HepG2 (cell line): ENCODE measurements around the gene SRPK3. TPM values are rescaled to one million over a fixed set of nuclear protein-coding genes. Genes with fewer than 3 reads are reported as not detected.
A peak's percentile ranks its signal among the peaks of the same experiment; 100 is the strongest.

Experiments
- ATAC-seq: fragments of 200-7000 bp; cut with Tn5 transposase; 3 replicates; pipeline ENCODE4 v1.9.1; 2020; ENCODE audit warnings: mild to moderate bottlenecking, moderate library complexity
- BruUV-seq: library from RNA; stranded (reverse); fragments of 400-500 nt; replicated peaks from 2 replicates; lab custom pipeline; 2021; lab: Mats Ljungman, UMichigan
- CTCF ChIA-PET: fragments of 300-600 bp; formaldehyde crosslinking; extraction: SDS; loops from one replicate; lab custom pipeline; 2021; ENCODE audit warnings: low total read pairs, inconsistent platforms, low intra/inter-chr PET ratio; lab: Yijun Ruan, JAX
- POLR2A ChIA-PET: fragments of 350-600 bp; sonication (Branson Sonifier 250); formaldehyde crosslinking; loops from one replicate; lab custom pipeline; 2020; ENCODE audit warnings: antibody characterized with exemption, inconsistent platforms; lab: Yijun Ruan, JAX
- DNase-seq: peaks from one replicate; pipeline ENCODE4 v3.0.0-alpha.2; 2015; ENCODE audit warnings: low spot score
- FAIRE-seq: peaks from 3 replicates; lab custom pipeline; 2011; peaks lifted over from hg19 to GRCh38; lab: Jason Lieb, UNC
- H2AFZ ChIP-seq: one replicate; pipeline ENCODE4 v1.6.1; 2011; ENCODE audit warnings: low read length, inconsistent platforms
- H3K27ac ChIP-seq: fragments of 300-600 bp; 3 replicates; pipeline ENCODE4 v1.8.0; 2011; ENCODE audit warnings: mixed run types, mild to moderate bottlenecking, mixed read lengths, low read length, inconsistent platforms; ENCODE audit not compliant: insufficient read depth; ENCODE audit errors: extremely low read length
- H3K27me3 ChIP-seq, 2 experiments: fragments of 200-600 bp in 1 of 2; 2 replicates in 1 of 2; 3 replicates in 1 of 2; pipeline versions ENCODE4 v1.6.0 to v1.8.0; 2011; ENCODE audit warnings: low read length in 2 of 2, mild to moderate bottlenecking in 2 of 2, moderate library complexity in 2 of 2, inconsistent platforms in 1 of 2; ENCODE audit not compliant: insufficient read depth in 2 of 2, control insufficient read depth in 1 of 2
- H3K36me3 ChIP-seq, 2 experiments: fragments of 200-600 bp in 1 of 2; replicated peaks in 1 of 2; 2 replicates in 1 of 2; 3 replicates in 1 of 2; pipeline versions ENCODE4 v1.5.1 to v1.8.0; 2011; ENCODE audit warnings: low read length in 2 of 2, inconsistent platforms in 1 of 2; ENCODE audit not compliant: insufficient read depth in 2 of 2, control insufficient read depth in 1 of 2
- H3K4me1 ChIP-seq: 2 replicates; pipeline ENCODE4 v1.5.1; 2012; ENCODE audit warnings: low read length, inconsistent platforms; ENCODE audit not compliant: insufficient read depth
- H3K4me2 ChIP-seq: 2 replicates; pipeline ENCODE4 v1.6.0; 2011; ENCODE audit warnings: low read depth, low read length, inconsistent platforms
- H3K4me3 ChIP-seq, 3 experiments: fragments of 200-600 bp in 1 of 3; sonication (generic), shearing (Covaris generic) in 1 of 3; replicated peaks in 1 of 3; 2 replicates each; pipeline ENCODE4 v1.5.1; 2011 to 2016; ENCODE audit warnings: low read length in 3 of 3, inconsistent platforms in 2 of 3, low read depth in 2 of 3, mild to moderate bottlenecking in 2 of 3, control low read depth in 1 of 3, mixed read lengths in 1 of 3; ENCODE audit not compliant: insufficient read depth in 1 of 3
- H3K79me2 ChIP-seq: one replicate; pipeline ENCODE4 v1.6.1; 2011; ENCODE audit warnings: low read length, inconsistent platforms; ENCODE audit not compliant: insufficient read depth
- H3K9ac ChIP-seq: 2 replicates; pipeline ENCODE4 v1.6.0; 2011; ENCODE audit warnings: mild to moderate bottlenecking, low read depth, low read length, inconsistent platforms; ENCODE audit not compliant: insufficient read depth
- H3K9me3 ChIP-seq: 2 replicates; pipeline ENCODE4 v1.5.1; 2012; ENCODE audit warnings: mild to moderate bottlenecking, low read length
- H4K20me1 ChIP-seq: 2 replicates; pipeline ENCODE4 v1.6.0; 2011; ENCODE audit warnings: inconsistent platforms, mild to moderate bottlenecking, low read length, moderate library complexity; ENCODE audit not compliant: insufficient read depth
- XRCC5 ChIP-seq: fragments of 200-400 bp; formaldehyde crosslinking; optimal IDR thresholded peaks from 2 replicates; pipeline ENCODE3; 2017; ENCODE audit warnings: mild to moderate bottlenecking, low read length
- ZNF720 ChIP-seq: sonication (generic); formaldehyde crosslinking; IDR thresholded peaks from 2 replicates; pipeline ENCODE4 v1.4.0; 2020; ENCODE audit warnings: missing genetic modification reagents
- ZNF883 ChIP-seq: sonication (generic); formaldehyde crosslinking; IDR thresholded peaks from 2 replicates; pipeline ENCODE4 v1.5.1; 2020; ENCODE audit warnings: mild to moderate bottlenecking, missing genetic modification reagents; ENCODE audit errors: not compliant biosample characterization
- WGBS: methylation state at CpG from one replicate; pipeline ENCODE4 v1.1.6; 2017; ENCODE audit warnings: low lambda C conversion rate; 5-methylcytosine and 5-hydroxymethylcytosine counted together
- in situ Hi-C: cut with HindIII; loops from 2 replicates; pipeline ENCODE4 v1.10.0; 2017; ENCODE audit warnings: low pct_unique_long_range_greater_than_20kb; ENCODE audit not compliant: extremely low pct_ligation_motif_present
- intact Hi-C: fragments of 100-400 bp; cut with micrococcal nuclease; formaldehyde crosslinking; loops from one replicate; pipeline ENCODE4 v1.10.0; 2022; ENCODE audit not compliant: unreplicated experiment
- polyA plus RNA-seq, 8 experiments: library from polyadenylated mRNA; depleted of rRNA in 3 of 8; stranded (reverse) in 7 of 8; unstranded in 1 of 8; fragments of >200 nt; fragmentation: Illumina TruSeq in 4 of 8; extraction: Trizol in 4 of 8; gene quantifications; 2 replicates each; pipeline versions ENCODE4 v1.2.1 to v1.2.3, GENCODE V29; 2011 to 2016; ENCODE audit warnings: low read depth in 4 of 8, missing spikeins in 1 of 8, mixed read lengths in 1 of 8; ENCODE audit not compliant: insufficient read depth in 1 of 8
- total RNA-seq, 5 experiments: library from RNA; depleted of rRNA; stranded (reverse); fragments of >200 nt; fragmentation: Illumina TruSeq; extraction: Trizol; gene quantifications; 2 replicates each; pipeline ENCODE4 v1.2.3, GENCODE V29; 2016; ENCODE audit warnings: low read depth in 1 of 5
- TF ChIP-seq, protein P1 (sequence below): sonication (generic); formaldehyde crosslinking; IDR thresholded peaks from 2 replicates; pipeline ENCODE4 v1.5.0; 2020; ENCODE audit warnings: mild to moderate bottlenecking, missing genetic modification reagents, moderate library complexity
- TF ChIP-seq, protein P2 (sequence below): sonication (generic); formaldehyde crosslinking; IDR thresholded peaks from 2 replicates; pipeline ENCODE4 v1.5.1; 2020; ENCODE audit warnings: mild to moderate bottlenecking, missing genetic modification reagents, moderate library complexity
- TF ChIP-seq, protein P3 (sequence below): sonication (generic); formaldehyde crosslinking; IDR thresholded peaks from 2 replicates; pipeline ENCODE4 v1.5.0; 2020; ENCODE audit warnings: missing genetic modification reagents

Gene SRPK3
- total and polyA plus RNA-seq, 2 of the 13 experiments (the other 11 are each of a cell fraction or from before 2014, with no cell fraction given) = 0.22 to 0.30 TPM

DNA sequence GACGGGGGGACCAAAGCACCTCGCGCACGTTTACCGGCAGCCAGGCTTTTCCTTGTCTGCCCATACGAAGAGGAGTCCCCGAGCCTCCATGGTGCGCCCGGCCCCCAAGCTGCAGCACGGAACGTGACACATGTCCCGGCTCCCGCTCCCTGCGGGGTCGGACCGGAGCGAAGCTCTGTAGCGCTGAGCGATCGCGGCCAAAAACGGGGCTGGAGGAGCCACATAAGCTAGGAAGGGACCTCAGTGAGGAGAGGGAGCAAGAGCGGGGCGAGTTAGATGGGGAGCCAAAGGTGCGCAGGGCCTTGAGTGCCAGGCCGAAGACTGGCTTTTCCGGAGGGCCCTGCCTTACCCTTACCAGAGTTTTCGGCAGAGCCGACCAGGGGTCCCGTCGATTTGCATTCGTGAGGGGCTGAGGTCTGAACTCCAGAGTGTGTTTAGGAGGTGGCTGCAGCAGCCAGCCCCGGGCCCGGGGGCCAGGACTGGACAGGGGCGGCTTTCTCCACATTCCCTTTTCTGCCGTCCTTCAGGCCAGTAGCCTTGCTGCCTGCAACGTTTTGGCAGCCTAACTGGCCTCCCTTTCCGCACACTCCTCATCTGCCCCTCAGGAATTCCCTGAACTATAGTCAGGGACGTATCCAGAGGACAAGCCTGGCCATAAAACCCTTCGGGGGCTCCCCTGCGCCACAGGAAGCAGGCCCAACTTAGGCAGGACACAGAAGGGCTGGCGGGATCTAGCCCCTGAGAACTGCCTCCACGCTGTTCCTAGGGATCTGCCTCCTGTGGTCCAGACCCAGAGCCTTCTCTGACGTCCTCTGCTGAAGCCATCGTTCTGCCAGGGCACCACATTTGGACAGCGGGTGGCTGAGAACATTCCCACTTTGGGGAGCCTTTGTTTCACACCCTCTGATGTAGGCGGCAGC lies 14.3 kb downstream of the SRPK3 start:
- WGBS = no CpG with 5 or more reads among the region's 47 CpGs
- peak overlapping the region; percentile 65 to 75 (median 68) for H3K4me3 ChIP-seq
- in situ Hi-C loops (no loop called here), intact Hi-C loops (no loop called here)
- peak overlapping the region; percentile 94 for H3K9ac ChIP-seq
- ATAC-seq (peak; percentile 14), DNase-seq (no peak), FAIRE-seq (no peak)
- BruUV-seq = TSS peak; percentile 85
- no peaks in the 10 kb centered on the region for H4K20me1 ChIP-seq
- no peaks in the 10 kb centered on the region; a peak in 1 of 5 replicates for H3K27me3 ChIP-seq
- H3K9me3 ChIP-seq = no peaks in the 10 kb centered on the region
- ChIA-PET CTCF (interaction anchor here (1.2 kb wide), 1 partner anchor 31 kb away, joined by 3 read pairs; the partner anchor contains the start of gene PLXNB3), POLR2A (interaction anchor here (0.8 to 1.8 kb wide), 11 partner anchors 10 to 218 kb away, joined by 3 to 12 read pairs (median 4); partner anchors contain the start of genes ARHGAP4, PLXNB3 and SRPK3)
- peaks cover 27% of the 10 kb centered on the region for H3K4me1 ChIP-seq
- no peak overlapping the region for H2AFZ ChIP-seq
- peak overlapping the region; percentile 73 for H3K4me2 ChIP-seq
- H3K27ac ChIP-seq = peak overlapping the region; percentile 61
- peaks cover 2 to 3% of the 10 kb centered on the region in 2 experiments; a peak in 1 of 5 replicates for H3K36me3 ChIP-seq
- peaks cover 22% of the 10 kb centered on the region for H3K79me2 ChIP-seq
- TF ChIP-seq XRCC5 (no peak), ZNF720 (CRISPR knock-in tag) (no peak), ZNF883 (CRISPR knock-in tag) (peak; percentile 13)
- TF ChIP-seq, protein P1, sequence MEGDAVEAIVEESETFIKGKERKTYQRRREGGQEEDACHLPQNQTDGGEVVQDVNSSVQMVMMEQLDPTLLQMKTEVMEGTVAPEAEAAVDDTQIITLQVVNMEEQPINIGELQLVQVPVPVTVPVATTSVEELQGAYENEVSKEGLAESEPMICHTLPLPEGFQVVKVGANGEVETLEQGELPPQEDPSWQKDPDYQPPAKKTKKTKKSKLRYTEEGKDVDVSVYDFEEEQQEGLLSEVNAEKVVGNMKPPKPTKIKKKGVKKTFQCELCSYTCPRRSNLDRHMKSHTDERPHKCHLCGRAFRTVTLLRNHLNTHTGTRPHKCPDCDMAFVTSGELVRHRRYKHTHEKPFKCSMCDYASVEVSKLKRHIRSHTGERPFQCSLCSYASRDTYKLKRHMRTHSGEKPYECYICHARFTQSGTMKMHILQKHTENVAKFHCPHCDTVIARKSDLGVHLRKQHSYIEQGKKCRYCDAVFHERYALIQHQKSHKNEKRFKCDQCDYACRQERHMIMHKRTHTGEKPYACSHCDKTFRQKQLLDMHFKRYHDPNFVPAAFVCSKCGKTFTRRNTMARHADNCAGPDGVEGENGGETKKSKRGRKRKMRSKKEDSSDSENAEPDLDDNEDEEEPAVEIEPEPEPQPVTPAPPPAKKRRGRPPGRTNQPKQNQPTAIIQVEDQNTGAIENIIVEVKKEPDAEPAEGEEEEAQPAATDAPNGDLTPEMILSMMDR = 0 out of 2 replicates have a peak, but pooled peaks have one; percentile 5
- TF ChIP-seq, protein P2, sequence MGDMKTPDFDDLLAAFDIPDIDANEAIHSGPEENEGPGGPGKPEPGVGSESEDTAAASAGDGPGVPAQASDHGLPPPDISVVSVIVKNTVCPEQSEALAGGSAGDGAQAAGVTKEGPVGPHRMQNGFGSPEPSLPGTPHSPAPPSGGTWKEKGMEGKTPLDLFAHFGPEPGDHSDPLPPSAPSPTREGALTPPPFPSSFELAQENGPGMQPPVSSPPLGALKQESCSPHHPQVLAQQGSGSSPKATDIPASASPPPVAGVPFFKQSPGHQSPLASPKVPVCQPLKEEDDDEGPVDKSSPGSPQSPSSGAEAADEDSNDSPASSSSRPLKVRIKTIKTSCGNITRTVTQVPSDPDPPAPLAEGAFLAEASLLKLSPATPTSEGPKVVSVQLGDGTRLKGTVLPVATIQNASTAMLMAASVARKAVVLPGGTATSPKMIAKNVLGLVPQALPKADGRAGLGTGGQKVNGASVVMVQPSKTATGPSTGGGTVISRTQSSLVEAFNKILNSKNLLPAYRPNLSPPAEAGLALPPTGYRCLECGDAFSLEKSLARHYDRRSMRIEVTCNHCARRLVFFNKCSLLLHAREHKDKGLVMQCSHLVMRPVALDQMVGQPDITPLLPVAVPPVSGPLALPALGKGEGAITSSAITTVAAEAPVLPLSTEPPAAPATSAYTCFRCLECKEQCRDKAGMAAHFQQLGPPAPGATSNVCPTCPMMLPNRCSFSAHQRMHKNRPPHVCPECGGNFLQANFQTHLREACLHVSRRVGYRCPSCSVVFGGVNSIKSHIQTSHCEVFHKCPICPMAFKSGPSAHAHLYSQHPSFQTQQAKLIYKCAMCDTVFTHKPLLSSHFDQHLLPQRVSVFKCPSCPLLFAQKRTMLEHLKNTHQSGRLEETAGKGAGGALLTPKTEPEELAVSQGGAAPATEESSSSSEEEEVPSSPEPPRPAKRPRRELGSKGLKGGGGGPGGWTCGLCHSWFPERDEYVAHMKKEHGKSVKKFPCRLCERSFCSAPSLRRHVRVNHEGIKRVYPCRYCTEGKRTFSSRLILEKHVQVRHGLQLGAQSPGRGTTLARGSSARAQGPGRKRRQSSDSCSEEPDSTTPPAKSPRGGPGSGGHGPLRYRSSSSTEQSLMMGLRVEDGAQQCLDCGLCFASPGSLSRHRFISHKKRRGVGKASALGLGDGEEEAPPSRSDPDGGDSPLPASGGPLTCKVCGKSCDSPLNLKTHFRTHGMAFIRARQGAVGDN = peak; percentile 1; the same call in 1 of the 2 replicates
- TF ChIP-seq, protein P3, sequence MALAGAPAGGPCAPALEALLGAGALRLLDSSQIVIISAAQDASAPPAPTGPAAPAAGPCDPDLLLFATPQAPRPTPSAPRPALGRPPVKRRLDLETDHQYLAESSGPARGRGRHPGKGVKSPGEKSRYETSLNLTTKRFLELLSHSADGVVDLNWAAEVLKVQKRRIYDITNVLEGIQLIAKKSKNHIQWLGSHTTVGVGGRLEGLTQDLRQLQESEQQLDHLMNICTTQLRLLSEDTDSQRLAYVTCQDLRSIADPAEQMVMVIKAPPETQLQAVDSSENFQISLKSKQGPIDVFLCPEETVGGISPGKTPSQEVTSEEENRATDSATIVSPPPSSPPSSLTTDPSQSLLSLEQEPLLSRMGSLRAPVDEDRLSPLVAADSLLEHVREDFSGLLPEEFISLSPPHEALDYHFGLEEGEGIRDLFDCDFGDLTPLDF (CRISPR knock-in tag) = no peak
